Stimulated activated CD4-positive, alpha-beta T cell treated with anti-CD3 and anti-CD28 coated beads, Interleukin-12 subunit alpha, Interleukin-12 subunit beta, amount 100 ng/mL, for 4 hours (primary cell): Measurements from ENCODE around the gene CSPG4.
"Not testable (repeated sequence)": the region's sequence is repeated elsewhere in the genome, so short reads cannot be mapped to it uniquely, and the experiment has no call there.

Experiments used
- DNase-seq: peaks from one replicate; pipeline ENCODE4 v3.0.0-alpha.2; 2020

Gene CSPG4

GRCh38 chr15:75738014-75738646, 25.5 kb upstream of the CSPG4 start:
- no peak for DNase-seq

GRCh38 chr15:75737116-75738013, 24.7 kb upstream of the CSPG4 start:
- not testable (repeated sequence) for DNase-seq

- DNase-seq = no peak
Observed at GRCh38 chr15:75736256-75736655, 23.6 kb upstream of the CSPG4 start.

- DNase-seq = not testable (repeated sequence)
Observed at GRCh38 chr15:75734861-75735760, 22.5 kb upstream of the CSPG4 start.

GRCh38 chr15:75733761-75734651, 21.4 kb upstream of the CSPG4 start:
- DNase-seq = no peak

GRCh38 chr15:75732809-75733451, 20.3 kb upstream of the CSPG4 start:
- DNase-seq = peak; percentile 30

- no peak for DNase-seq
Observed at GRCh38 chr15:75732177-75732808, 19.6 kb upstream of the CSPG4 start.

GRCh38 chr15:75731248-75732151, 18.9 kb upstream of the CSPG4 start:
- DNase-seq = no peak

- DNase-seq = not testable (repeated sequence)
Observed at GRCh38 chr15:75730376-75731247, 18.0 kb upstream of the CSPG4 start.

GRCh38 chr15:75729326-75730069, 16.9 kb upstream of the CSPG4 start:
- DNase-seq = no peak

GRCh38 chr15:75727851-75728715, 15.4 kb upstream of the CSPG4 start:
- DNase-seq = peak; percentile 68

- no peak for DNase-seq
Observed at GRCh38 chr15:75727031-75727531, 14.4 kb upstream of the CSPG4 start.

GRCh38 chr15:75725719-75726607, 13.3 kb upstream of the CSPG4 start:
- no peak for DNase-seq

GRCh38 chr15:75725006-75725718, 12.5 kb upstream of the CSPG4 start:
- DNase-seq = no peak
